GM21619 (cell line): ENCODE measurements around the gene PPID.
"Not testable (repeated sequence)": the region's sequence is repeated elsewhere in the genome, so short reads cannot be mapped to it uniquely, and the experiment has no call there.

Source experiments
- ATAC-seq: cut with Tn5 transposase; IDR thresholded peaks from one replicate; pipeline ENCODE4 v1.9.1; 2021; ENCODE audit not compliant: unreplicated experiment

The PPID gene

GRCh38 chr4:158738866-158739265 is 15.7 kb upstream of the PPID start:
- ATAC-seq: no peak

- peak; percentile 86 for ATAC-seq
Measured at GRCh38 chr4:158729716-158730559, 6.7 kb upstream of the PPID start.

- ATAC-seq: no peak
Measured at GRCh38 chr4:158728236-158728635, 5.0 kb upstream of the PPID start.

- no peak for ATAC-seq
Measured at GRCh38 chr4:158726633-158727032, 3.4 kb upstream of the PPID start.

- ATAC-seq: no peak
Measured at GRCh38 chr4:158724637-158725036, 1.4 kb upstream of the PPID start.

GRCh38 chr4:158722291-158722916 is 792 bp downstream of the PPID start:
- no peak for ATAC-seq

- no peak for ATAC-seq
Measured at GRCh38 chr4:158721680-158722079, 1.5 kb downstream of the PPID start.

GRCh38 chr4:158715802-158716201 is 7.4 kb downstream of the PPID start:
- no peak for ATAC-seq

GRCh38 chr4:158714937-158715336 is 8.3 kb downstream of the PPID start:
- no peak for ATAC-seq

- ATAC-seq: not testable (repeated sequence)
Measured at GRCh38 chr4:158712622-158713021, 10.6 kb downstream of the PPID start.

- ATAC-seq: no peak
Measured at GRCh38 chr4:158710814-158711213, 12.4 kb downstream of the PPID start.

- ATAC-seq: no peak
Measured at GRCh38 chr4:158704274-158704673, 18.9 kb downstream of the PPID start.

- no peak for ATAC-seq
Measured at GRCh38 chr4:158688813-158689212, 34.4 kb downstream of the PPID start.

GRCh38 chr4:158682066-158682465 is 41.1 kb downstream of the PPID start:
- no peak for ATAC-seq

GRCh38 chr4:158681629-158682028 is 41.6 kb downstream of the PPID start:
- no peak for ATAC-seq

GRCh38 chr4:158678767-158679166 is 44.4 kb downstream of the PPID start:
- no peak for ATAC-seq

GRCh38 chr4:158676076-158676475 is 47.1 kb downstream of the PPID start:
- no peak for ATAC-seq

GRCh38 chr4:158673633-158674032 is 49.6 kb downstream of the PPID start:
- ATAC-seq: no peak

GRCh38 chr4:158671915-158672806 is 51.0 kb downstream of the PPID start, which contains the start of gene ETFDH:
Gene ETFDH (plus strand): TSS chr4:158672296. CDS start chr4:158672457, 161 bp downstream.
- peak; percentile 86 for ATAC-seq

GRCh38 chr4:158671665-158671914 is 51.6 kb downstream of the PPID start, which contains the start of gene C4orf46:
Gene C4orf46 (minus strand): TSS chr4:158671887. CDS start chr4:158671801, 86 bp downstream.
- ATAC-seq: no peak

- ATAC-seq: peak; percentile 24
Measured at GRCh38 chr4:158670975-158671664, 52.1 kb downstream of the PPID start.
